ENCODE data around the gene APOBEC3B.

DNA sequence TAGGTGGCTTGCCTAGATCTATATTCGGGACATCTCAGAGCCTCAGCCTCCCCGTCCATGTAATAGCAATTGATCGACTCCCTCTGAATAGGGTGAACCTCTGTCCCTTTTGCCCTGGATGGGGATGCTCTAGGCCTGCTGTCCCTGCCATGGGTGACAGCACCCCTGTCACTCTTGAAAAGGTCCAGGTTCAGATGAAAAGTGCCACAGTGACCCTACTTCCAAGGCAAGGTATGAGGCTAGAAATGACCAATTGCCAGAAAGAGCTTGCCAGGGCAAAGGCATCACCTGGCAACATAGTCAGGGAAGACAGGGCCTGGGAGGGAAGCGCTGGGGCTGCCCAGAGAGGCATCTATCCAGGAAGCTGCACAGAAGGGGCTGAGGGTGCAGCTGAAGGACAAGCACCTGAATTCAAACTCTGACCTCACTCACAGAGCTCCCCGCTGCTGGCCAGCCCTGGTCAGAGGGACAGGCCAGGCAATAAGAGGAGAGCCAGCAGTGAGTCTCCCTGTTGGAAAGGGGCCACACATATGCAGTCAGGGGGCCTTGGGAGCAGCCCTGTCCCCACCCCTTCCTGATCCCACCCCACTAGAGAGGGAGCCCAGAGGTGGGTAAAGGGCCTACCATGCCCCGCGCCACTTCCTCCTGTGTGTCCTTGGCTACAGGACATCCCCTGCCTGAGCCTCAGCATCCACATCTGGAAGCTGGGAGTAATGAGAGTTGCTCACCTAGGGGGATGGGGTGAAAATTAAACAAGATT is 33.8 kb upstream of the APOBEC3B start:
- TF ChIP-seq, protein P1, sequence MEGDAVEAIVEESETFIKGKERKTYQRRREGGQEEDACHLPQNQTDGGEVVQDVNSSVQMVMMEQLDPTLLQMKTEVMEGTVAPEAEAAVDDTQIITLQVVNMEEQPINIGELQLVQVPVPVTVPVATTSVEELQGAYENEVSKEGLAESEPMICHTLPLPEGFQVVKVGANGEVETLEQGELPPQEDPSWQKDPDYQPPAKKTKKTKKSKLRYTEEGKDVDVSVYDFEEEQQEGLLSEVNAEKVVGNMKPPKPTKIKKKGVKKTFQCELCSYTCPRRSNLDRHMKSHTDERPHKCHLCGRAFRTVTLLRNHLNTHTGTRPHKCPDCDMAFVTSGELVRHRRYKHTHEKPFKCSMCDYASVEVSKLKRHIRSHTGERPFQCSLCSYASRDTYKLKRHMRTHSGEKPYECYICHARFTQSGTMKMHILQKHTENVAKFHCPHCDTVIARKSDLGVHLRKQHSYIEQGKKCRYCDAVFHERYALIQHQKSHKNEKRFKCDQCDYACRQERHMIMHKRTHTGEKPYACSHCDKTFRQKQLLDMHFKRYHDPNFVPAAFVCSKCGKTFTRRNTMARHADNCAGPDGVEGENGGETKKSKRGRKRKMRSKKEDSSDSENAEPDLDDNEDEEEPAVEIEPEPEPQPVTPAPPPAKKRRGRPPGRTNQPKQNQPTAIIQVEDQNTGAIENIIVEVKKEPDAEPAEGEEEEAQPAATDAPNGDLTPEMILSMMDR (conservative IDR thresholded peaks at IDR 0.05 in 1 of 2, IDR thresholded peaks at IDR 0.05 in 1 of 2; ENCODE audit: extremely low read depth in 1 of 2, insufficient read depth in 1 of 2, low read depth in 1 of 2, low read length in 2 of 2), result no peak
- no peak for TF ChIP-seq EZH2 (IDR thresholded peaks at IDR 0.05; ENCODE audit: borderline replicate concordance, low read length)

Data from mammary epithelial cell (primary cell).